HEK293 (cell line): ENCODE results near the gene ATXN7.

Experiments
- MZF1 ChIP-seq: fragments of 450-650 bp; formaldehyde crosslinking; IDR thresholded peaks from 2 replicates; pipeline ENCODE4 v1.5.1; 2017; ENCODE audit warnings: missing biosample characterization, missing genetic modification characterization, borderline replicate concordance
- ZNF10 ChIP-seq: fragments of 450-650 bp; formaldehyde crosslinking; IDR thresholded peaks from 2 replicates; pipeline ENCODE4 v1.5.1; 2017; ENCODE audit warnings: missing biosample characterization, missing genetic modification characterization
- ZNF138 ChIP-seq: fragments of 450-650 bp; formaldehyde crosslinking; IDR thresholded peaks from 2 replicates; pipeline ENCODE4 v1.5.1; 2016; ENCODE audit warnings: missing biosample characterization, missing genetic modification characterization, borderline replicate concordance
- ZNF19 ChIP-seq: fragments of 450-650 bp; formaldehyde crosslinking; IDR thresholded peaks from 2 replicates; pipeline ENCODE4; 2016; ENCODE audit warnings: missing biosample characterization, missing genetic modification characterization, low read depth
- ZNF701 ChIP-seq: fragments of 450-650 bp; formaldehyde crosslinking; IDR thresholded peaks from 2 replicates; pipeline ENCODE4 v1.5.1; 2016; ENCODE audit warnings: missing biosample characterization, missing genetic modification characterization
- ZNF704 ChIP-seq: fragments of 450-650 bp; formaldehyde crosslinking; IDR thresholded peaks from 2 replicates; pipeline ENCODE4 v1.5.1; 2016; ENCODE audit warnings: missing biosample characterization, missing genetic modification characterization
- ZNF777 ChIP-seq: fragments of 450-650 bp; formaldehyde crosslinking; IDR thresholded peaks from 2 replicates; pipeline ENCODE4 v1.5.1; 2017; ENCODE audit warnings: missing biosample characterization, missing genetic modification characterization, borderline replicate concordance
- TF ChIP-seq, protein P1 (sequence below): fragments of 450-650 bp; formaldehyde crosslinking; IDR thresholded peaks from 2 replicates; pipeline ENCODE4 v1.5.1; 2017; ENCODE audit warnings: missing biosample characterization, mild to moderate bottlenecking, missing genetic modification characterization, moderate library complexity
- TF ChIP-seq, protein P2 (sequence below): fragments of 450-650 bp; formaldehyde crosslinking; IDR thresholded peaks from 2 replicates; pipeline ENCODE4 v1.5.1; 2016; ENCODE audit warnings: missing biosample characterization, missing genetic modification characterization

DNA sequence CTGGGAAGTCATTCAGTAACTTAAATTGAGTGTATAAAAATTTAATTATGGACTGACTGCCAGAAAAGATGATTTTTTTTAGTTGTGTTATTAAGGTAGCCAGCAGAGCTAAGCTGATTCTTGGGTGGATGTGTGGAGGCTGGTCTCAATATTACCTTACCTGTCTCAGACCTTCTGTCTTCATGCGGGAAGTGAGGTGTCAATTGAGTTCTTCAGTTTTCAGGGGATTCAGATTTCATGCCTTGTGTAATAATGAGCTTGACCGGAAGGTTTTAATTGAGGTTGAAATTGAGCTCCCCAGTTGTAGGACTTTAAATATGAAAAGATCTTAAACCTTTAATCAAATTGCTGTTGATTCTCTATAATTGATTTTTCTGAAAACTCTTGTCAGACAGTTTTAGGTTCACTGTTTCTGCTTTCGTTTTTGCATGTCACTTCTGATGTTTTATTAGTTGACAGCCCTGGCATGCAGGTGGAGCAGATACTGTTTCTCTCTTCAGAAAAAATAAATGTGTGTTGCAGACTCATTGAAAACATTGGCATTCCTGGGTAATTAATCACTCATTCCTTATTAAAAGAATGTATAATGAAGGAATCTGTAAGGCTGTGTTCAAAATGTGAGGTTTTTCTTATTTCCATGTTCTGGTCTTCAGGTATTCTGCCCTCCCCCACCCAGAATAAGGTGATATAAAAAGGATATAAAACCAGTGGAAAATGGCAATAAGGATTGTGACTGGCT is 105.1 kb downstream of the ATXN7 start:
- TF ChIP-seq ZNF704 (no peak), ZNF777 (tag by site-specific recombination) (no peak), ZNF701 (no peak), MZF1 (no peak), ZNF10 (no peak), ZNF19 (tag by site-specific recombination) (no peak), ZNF138 (tag by site-specific recombination) (no peak)
- TF ChIP-seq, protein P1, sequence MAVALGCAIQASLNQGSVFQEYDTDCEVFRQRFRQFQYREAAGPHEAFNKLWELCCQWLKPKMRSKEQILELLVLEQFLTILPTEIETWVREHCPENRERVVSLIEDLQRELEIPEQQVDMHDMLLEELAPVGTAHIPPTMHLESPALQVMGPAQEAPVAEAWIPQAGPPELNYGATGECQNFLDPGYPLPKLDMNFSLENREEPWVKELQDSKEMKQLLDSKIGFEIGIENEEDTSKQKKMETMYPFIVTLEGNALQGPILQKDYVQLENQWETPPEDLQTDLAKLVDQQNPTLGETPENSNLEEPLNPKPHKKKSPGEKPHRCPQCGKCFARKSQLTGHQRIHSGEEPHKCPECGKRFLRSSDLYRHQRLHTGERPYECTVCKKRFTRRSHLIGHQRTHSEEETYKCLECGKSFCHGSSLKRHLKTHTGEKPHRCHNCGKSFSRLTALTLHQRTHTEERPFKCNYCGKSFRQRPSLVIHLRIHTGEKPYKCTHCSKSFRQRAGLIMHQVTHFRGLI (tag by site-specific recombination) = no peak
- TF ChIP-seq, protein P2, sequence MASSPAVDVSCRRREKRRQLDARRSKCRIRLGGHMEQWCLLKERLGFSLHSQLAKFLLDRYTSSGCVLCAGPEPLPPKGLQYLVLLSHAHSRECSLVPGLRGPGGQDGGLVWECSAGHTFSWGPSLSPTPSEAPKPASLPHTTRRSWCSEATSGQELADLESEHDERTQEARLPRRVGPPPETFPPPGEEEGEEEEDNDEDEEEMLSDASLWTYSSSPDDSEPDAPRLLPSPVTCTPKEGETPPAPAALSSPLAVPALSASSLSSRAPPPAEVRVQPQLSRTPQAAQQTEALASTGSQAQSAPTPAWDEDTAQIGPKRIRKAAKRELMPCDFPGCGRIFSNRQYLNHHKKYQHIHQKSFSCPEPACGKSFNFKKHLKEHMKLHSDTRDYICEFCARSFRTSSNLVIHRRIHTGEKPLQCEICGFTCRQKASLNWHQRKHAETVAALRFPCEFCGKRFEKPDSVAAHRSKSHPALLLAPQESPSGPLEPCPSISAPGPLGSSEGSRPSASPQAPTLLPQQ (tag by site-specific recombination) = no peak
